ENCODE data around the gene RBM18.

Gene RBM18

GRCh38 chr9:122264360-122265148 lies at the start of gene RBM18, which contains the start of gene MRRF:
RBM18 (minus strand) TSS chr9:122264840; CDS start chr9:122261492, 3,348 bp downstream.
MRRF (plus strand) TSS chr9:122264882; CDS start chr9:122270892, 6,010 bp downstream.
- peak; percentile 77 to 95 for DNase-seq (ENCODE audit: low read depth in 1 of 2, low spot score in 1 of 2)
- in situ Hi-C loops (cut with HindIII; ENCODE audit: low pct_unique_long_range_greater_than_20kb, low sequenced_read_pairs), result no loop called here
- TF ChIP-seq JUND (IDR thresholded peaks at IDR 0.05; ENCODE audit: low read depth), result no peak

DNA sequence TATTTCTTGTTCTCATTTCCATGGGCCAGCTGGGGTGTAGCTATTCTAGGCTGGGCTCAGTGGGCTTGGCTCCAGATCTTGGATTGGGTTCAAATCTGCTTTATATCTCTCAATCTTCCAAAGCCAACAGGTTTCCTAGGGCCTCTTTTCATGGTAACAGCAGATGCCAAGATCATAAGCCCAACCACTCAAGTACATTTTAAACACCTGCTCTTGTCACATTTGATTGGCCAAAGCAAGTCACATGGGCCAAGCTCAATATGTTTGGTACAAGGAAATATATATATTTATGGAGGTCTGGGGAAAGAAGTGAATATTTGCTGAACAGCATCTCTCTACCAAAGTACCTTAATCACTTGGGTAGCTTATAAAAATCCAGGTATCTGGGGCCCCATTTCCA lies 49.5 kb upstream of the RBM18 start:
- in situ Hi-C loops (cut with HindIII; ENCODE audit: low pct_unique_long_range_greater_than_20kb, low sequenced_read_pairs), result no loop called here
- TF ChIP-seq JUND (IDR thresholded peaks at IDR 0.05; ENCODE audit: low read depth), result no peak
- DNase-seq (ENCODE audit: low read depth in 1 of 2, low spot score in 1 of 2), result no peak

DNA sequence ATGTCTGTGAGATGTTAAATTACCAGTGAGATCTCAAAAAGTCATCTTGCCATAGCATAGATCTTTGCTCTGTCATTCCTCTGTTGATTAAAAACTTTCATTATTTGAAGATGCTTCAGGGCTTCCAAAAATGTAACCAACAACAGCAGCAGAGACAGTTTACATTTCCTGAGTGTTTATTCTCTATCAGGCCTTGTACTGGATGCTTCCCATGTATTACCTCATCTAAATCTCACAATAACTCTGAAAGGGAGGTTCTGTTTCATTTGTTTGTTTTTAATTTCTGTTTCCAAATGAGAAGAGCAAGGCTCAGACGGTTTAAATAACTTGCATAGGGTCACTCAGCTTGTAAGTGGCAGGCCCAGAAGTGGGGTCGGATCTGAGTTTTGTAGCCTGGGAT lies 45.2 kb upstream of the RBM18 start:
- TF ChIP-seq JUND (IDR thresholded peaks at IDR 0.05; ENCODE audit: low read depth), result no peak
- in situ Hi-C loops (cut with HindIII; ENCODE audit: low pct_unique_long_range_greater_than_20kb, low sequenced_read_pairs), result no loop called here
- no peak for DNase-seq (ENCODE audit: low read depth in 1 of 2, low spot score in 1 of 2)

GRCh38 chr9:122307925-122308324 lies 43.3 kb upstream of the RBM18 start:
- no peak for TF ChIP-seq JUND (IDR thresholded peaks at IDR 0.05; ENCODE audit: low read depth)
- in situ Hi-C loops (cut with HindIII; ENCODE audit: low pct_unique_long_range_greater_than_20kb, low sequenced_read_pairs), result no loop called here
- DNase-seq (ENCODE audit: low read depth in 1 of 2, low spot score in 1 of 2), result no peak

DNA sequence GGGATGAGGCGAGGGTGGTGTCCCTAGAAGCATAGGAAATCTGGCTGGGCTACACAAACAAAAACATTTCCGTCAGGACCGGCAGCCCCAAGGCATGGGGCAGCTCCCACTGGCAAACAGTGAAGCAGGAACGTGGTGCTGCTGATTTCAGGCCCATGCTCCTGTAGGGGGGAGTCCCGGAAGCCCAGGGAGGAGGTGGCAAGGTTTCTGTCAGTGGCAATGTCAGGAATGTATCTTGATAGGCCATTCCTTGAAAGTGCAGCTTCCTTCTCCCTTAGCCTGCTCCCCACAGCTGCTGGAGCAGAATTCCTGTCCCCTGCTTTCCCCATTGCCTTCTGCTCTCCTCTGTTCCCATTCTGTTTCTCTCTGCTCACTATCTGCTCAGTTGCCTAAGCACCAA lies 42.4 kb upstream of the RBM18 start:
- no peak for DNase-seq (ENCODE audit: low read depth in 1 of 2, low spot score in 1 of 2)
- in situ Hi-C loops (cut with HindIII; ENCODE audit: low pct_unique_long_range_greater_than_20kb, low sequenced_read_pairs), result no loop called here
- TF ChIP-seq JUND (IDR thresholded peaks at IDR 0.05; ENCODE audit: low read depth), result no peak

GRCh38 chr9:122302237-122303093 lies 37.8 kb upstream of the RBM18 start:
- no peak for DNase-seq (ENCODE audit: low read depth in 1 of 2, low spot score in 1 of 2)
- in situ Hi-C loops (cut with HindIII; ENCODE audit: low pct_unique_long_range_greater_than_20kb, low sequenced_read_pairs), result no loop called here
- no peak for TF ChIP-seq JUND (IDR thresholded peaks at IDR 0.05; ENCODE audit: low read depth)

GRCh38 chr9:122297512-122297911 lies 32.9 kb upstream of the RBM18 start:
- DNase-seq (ENCODE audit: low read depth in 1 of 2, low spot score in 1 of 2), result no peak
- no peak for TF ChIP-seq JUND (IDR thresholded peaks at IDR 0.05; ENCODE audit: low read depth)
- in situ Hi-C loops (cut with HindIII; ENCODE audit: low pct_unique_long_range_greater_than_20kb, low sequenced_read_pairs), result no loop called here

DNA sequence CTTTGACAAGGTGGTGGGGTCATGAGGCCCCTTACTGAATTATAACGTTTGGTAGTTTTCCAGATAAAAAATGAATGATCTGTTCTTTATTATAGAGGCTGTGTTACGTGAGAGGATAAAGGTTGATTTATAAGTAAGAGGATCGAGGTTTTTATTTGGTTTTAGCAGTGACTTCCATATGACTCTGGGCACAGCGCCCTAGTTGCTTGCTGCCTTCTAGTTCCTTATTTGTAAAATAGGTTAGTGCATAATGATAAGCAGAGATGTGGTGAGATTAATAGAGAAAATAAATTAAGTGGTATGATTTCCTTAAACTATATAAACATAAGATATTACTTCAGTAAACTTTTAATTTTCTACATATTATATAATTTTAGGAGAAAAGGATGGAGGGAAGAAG lies 29.9 kb upstream of the RBM18 start:
- in situ Hi-C loops (cut with HindIII; ENCODE audit: low pct_unique_long_range_greater_than_20kb, low sequenced_read_pairs), result no loop called here
- no peak for TF ChIP-seq JUND (IDR thresholded peaks at IDR 0.05; ENCODE audit: low read depth)

GRCh38 chr9:122291458-122291857 lies 26.8 kb upstream of the RBM18 start:
- TF ChIP-seq JUND (IDR thresholded peaks at IDR 0.05; ENCODE audit: low read depth), result no peak
- no peak for DNase-seq (ENCODE audit: low read depth in 1 of 2, low spot score in 1 of 2)
- in situ Hi-C loops (cut with HindIII; ENCODE audit: low pct_unique_long_range_greater_than_20kb, low sequenced_read_pairs), result no loop called here

More for the DNA sequence above, 29.9 kb upstream of the RBM18 start:
- DNase-seq (ENCODE audit: low read depth in 1 of 2, low spot score in 1 of 2), result no peak

DNA sequence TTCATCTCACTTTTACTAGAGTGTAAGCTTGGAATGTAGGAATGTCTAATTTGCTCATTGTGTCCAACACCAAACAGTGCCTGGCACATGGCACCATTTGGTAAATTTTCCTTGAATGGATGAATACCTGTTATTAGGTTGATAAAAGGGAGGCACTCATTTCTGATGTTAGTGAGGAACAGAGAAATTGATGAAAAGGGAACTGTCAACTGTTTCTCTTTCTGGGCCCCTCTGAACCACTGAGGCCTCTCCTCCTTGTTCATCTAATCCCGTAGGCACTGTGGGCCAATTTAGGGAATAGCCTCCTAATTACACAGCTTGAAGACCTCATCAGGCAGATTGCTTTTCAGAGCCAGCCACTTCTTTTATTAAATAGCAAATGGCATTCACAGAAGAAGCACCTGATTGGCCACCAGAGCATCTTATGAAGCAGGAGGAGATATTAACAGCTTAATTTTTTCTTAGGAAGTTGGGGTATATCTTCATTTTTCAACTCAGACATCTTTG lies 22.6 kb upstream of the RBM18 start:
- no peak for TF ChIP-seq JUND (IDR thresholded peaks at IDR 0.05; ENCODE audit: low read depth)
- DNase-seq (ENCODE audit: low read depth in 1 of 2, low spot score in 1 of 2), result no peak
- in situ Hi-C loops (cut with HindIII; ENCODE audit: low pct_unique_long_range_greater_than_20kb, low sequenced_read_pairs), result no loop called here

DNA sequence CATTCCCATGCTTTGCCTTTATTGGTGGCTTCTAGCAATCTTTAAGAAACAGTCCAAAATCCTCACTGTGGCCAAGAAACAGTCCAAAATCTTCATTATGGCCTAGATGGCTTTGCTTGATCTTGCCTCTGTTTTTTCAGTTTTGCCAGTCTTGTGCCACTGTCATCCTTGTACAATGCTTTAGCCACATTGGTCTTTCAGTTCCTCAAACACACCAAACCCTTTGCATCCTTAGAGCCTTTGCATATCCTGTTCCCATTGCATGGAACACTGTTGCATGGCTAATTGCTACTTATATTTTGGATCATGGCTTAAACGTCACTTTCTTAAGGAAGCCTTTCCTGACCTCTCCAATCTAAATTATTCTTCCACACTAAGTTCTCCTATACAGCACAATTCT lies 22.1 kb upstream of the RBM18 start:
- TF ChIP-seq JUND (IDR thresholded peaks at IDR 0.05; ENCODE audit: low read depth), result no peak
- in situ Hi-C loops (cut with HindIII; ENCODE audit: low pct_unique_long_range_greater_than_20kb, low sequenced_read_pairs), result no loop called here
- DNase-seq (ENCODE audit: low read depth in 1 of 2, low spot score in 1 of 2), result no peak

DNA sequence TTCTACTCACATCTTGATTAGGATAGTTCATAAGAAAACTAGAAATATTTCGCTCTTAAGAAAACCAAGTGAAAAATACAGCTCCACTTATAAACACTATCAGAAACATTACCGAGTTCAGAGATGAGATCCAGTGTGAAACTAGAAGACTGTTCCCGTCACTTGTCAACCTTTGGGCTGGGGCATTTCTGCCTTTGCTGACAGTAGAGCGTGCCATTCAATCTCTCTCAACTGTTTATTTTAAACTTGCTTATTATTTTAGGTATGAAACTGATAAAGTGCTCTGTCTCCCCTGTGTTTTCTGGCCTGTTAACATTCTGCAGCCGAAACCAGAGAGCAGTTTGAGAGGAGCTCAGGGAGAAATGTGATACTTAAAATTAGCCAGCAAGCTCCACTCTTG lies 16.7 kb upstream of the RBM18 start:
- in situ Hi-C loops (cut with HindIII; ENCODE audit: low pct_unique_long_range_greater_than_20kb, low sequenced_read_pairs), result no loop called here
- DNase-seq (ENCODE audit: low read depth in 1 of 2, low spot score in 1 of 2), result no peak
- TF ChIP-seq JUND (IDR thresholded peaks at IDR 0.05; ENCODE audit: low read depth), result no peak
